ENCODE data around the gene RIBC2. TPM values are rescaled to one million over a fixed set of nuclear protein-coding genes. Genes with fewer than 3 reads are reported as not detected.

The RIBC2 gene
- total RNA-seq, 1 experiment from 2014 or later: 2.9 TPM

GRCh38 chr22:45459235-45459634 lies 45.7 kb downstream of the RIBC2 start:
- ChIA-PET POLR2A (no interaction called here), CTCF (no interaction called here)
- no peaks in the 10 kb centered on the region for H3K9me3 ChIP-seq (ENCODE audit: control insufficient read depth, insufficient read depth, low read depth, low read length)
- ATAC-seq (no peak), DNase-seq (ENCODE audit: low read depth, low spot score) (no peak)
- intact Hi-C loops (cut with micrococcal nuclease; ENCODE audit: unreplicated experiment): no loop called here
- no TSS peak for BruUV-seq (replicated peaks)
- no peaks in the 10 kb centered on the region for H3K4me1 ChIP-seq (ENCODE audit: control insufficient read depth, insufficient read depth, low read length)
- in situ Hi-C loops (cut with HindIII; ENCODE audit: low pct_unique_long_range_greater_than_20kb, low sequenced_read_pairs): no loop called here
- H3K4me3 ChIP-seq (ENCODE audit: low read depth in 2 of 2, low read length in 2 of 2): no peak overlapping the region
- H3K27me3 ChIP-seq (ENCODE audit: control insufficient read depth, insufficient read depth, low read length): no peaks in the 10 kb centered on the region
- no peak overlapping the region for H3K27ac ChIP-seq (ENCODE audit: low read length)
- H3K36me3 ChIP-seq (ENCODE audit: control insufficient read depth, insufficient read depth, low read length): no peaks in the 10 kb centered on the region
- TF ChIP-seq POLR2AphosphoS5 (IDR thresholded peaks at IDR 0.05; ENCODE audit: low read depth, low read length) (no peak), SIN3A (IDR thresholded peaks at IDR 0.05; ENCODE audit: borderline replicate concordance, insufficient read depth, low read depth, low read length) (no peak), TCF7L2 (IDR thresholded peaks at IDR 0.05; ENCODE audit: low read depth, low read length) (no peak), CTCF (IDR thresholded peaks at IDR 0.05) (no peak)
- TF ChIP-seq, protein P1, sequence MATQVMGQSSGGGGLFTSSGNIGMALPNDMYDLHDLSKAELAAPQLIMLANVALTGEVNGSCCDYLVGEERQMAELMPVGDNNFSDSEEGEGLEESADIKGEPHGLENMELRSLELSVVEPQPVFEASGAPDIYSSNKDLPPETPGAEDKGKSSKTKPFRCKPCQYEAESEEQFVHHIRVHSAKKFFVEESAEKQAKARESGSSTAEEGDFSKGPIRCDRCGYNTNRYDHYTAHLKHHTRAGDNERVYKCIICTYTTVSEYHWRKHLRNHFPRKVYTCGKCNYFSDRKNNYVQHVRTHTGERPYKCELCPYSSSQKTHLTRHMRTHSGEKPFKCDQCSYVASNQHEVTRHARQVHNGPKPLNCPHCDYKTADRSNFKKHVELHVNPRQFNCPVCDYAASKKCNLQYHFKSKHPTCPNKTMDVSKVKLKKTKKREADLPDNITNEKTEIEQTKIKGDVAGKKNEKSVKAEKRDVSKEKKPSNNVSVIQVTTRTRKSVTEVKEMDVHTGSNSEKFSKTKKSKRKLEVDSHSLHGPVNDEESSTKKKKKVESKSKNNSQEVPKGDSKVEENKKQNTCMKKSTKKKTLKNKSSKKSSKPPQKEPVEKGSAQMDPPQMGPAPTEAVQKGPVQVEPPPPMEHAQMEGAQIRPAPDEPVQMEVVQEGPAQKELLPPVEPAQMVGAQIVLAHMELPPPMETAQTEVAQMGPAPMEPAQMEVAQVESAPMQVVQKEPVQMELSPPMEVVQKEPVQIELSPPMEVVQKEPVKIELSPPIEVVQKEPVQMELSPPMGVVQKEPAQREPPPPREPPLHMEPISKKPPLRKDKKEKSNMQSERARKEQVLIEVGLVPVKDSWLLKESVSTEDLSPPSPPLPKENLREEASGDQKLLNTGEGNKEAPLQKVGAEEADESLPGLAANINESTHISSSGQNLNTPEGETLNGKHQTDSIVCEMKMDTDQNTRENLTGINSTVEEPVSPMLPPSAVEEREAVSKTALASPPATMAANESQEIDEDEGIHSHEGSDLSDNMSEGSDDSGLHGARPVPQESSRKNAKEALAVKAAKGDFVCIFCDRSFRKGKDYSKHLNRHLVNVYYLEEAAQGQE (IDR thresholded peaks at IDR 0.05; ENCODE audit: insufficient read depth in 1 of 2, low read depth in 2 of 2, low read length in 1 of 2): no peak

DNA sequence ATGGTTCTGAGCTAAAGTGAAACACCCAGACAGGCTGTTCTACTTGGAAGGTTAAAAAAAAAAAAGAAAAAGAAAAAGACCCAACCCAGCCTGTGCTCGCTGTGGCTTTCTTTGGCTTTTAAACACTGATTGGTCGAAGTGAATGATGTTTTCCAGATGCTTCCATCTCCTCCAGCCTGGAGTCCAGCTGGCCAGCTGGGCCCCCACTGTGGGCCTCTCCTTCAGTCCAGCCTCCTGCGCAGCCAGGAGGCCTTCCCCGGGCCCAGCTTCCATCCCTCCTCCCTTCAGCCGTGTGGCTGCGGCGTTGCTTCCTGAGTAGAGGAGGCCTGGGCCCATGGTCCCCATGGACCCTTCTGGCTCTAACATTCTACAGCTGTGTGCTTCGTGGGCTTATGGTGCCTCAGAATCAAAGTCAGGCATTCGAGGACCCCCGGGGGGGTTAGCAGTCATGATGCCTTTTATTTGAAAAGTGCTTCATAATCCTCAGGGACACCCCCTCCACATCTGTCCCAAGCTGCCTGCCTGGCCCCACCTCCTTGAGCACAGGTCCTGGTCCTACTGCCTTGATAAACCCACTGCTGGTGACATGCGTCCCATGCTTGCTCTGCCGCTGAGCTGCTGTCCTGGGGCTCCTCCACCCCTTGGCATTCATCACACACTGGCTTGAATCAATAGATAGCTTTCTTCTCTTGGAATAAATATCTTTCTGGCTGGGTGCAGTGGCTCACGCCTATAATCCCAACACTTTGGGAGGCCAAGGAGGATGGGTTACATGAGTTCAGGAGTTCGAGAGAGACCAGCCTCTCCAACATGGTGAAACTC lies 47.0 kb downstream of the RIBC2 start:
- Histone ChIP-seq H3K27ac (ENCODE audit: low read length) (no peak overlapping the region), H3K4me3 (ENCODE audit: low read depth in 2 of 2, low read length in 2 of 2) (no peak overlapping the region), H3K36me3 (ENCODE audit: control insufficient read depth, insufficient read depth, low read length) (no peaks in the 10 kb centered on the region), H3K4me1 (ENCODE audit: control insufficient read depth, insufficient read depth, low read length) (no peaks in the 10 kb centered on the region), H3K27me3 (ENCODE audit: control insufficient read depth, insufficient read depth, low read length) (no peaks in the 10 kb centered on the region), H3K9me3 (ENCODE audit: control insufficient read depth, insufficient read depth, low read depth, low read length) (no peaks in the 10 kb centered on the region)
- in situ Hi-C loops (cut with HindIII; ENCODE audit: low pct_unique_long_range_greater_than_20kb, low sequenced_read_pairs) (no loop called here), intact Hi-C loops (cut with micrococcal nuclease; ENCODE audit: unreplicated experiment) (no loop called here)
- no TSS peak for BruUV-seq (replicated peaks)
- TF ChIP-seq TCF7L2 (IDR thresholded peaks at IDR 0.05; ENCODE audit: low read depth, low read length) (no peak), SIN3A (IDR thresholded peaks at IDR 0.05; ENCODE audit: borderline replicate concordance, insufficient read depth, low read depth, low read length) (no peak), POLR2AphosphoS5 (IDR thresholded peaks at IDR 0.05; ENCODE audit: low read depth, low read length) (no peak), CTCF (IDR thresholded peaks at IDR 0.05) (no peak)
- TF ChIP-seq, protein P1 (IDR thresholded peaks at IDR 0.05; ENCODE audit: insufficient read depth in 1 of 2, low read depth in 2 of 2, low read length in 1 of 2): no peak
- DNase-seq (ENCODE audit: low read depth, low spot score) (no peak), ATAC-seq (no peak)
- ChIA-PET CTCF (no interaction called here), POLR2A (no interaction called here)

All from Panc1 (cell line).